Measurements from ENCODE around the gene SLC6A2.

SLC6A2 gene

DNA sequence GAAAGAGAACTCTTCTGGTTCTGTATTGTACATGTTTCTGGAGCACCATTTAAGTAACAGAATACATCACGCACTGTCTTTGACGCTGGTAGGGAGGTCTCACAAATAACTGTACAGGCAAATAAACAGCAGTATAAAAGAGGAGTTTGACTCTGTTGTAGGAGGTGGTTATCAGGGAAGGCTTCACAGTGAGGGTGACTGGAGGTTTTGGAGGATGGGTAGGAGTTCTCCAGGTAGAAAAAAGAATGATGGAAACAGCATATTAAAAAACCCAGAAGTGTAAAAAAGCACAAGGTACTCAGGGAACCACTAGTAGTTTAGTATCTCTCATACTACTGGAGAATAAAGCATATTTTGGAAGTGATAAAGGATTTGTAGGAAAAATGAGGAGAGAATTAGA lies 2.7 kb upstream of the SLC6A2 start:
- TF ChIP-seq, protein P1, sequence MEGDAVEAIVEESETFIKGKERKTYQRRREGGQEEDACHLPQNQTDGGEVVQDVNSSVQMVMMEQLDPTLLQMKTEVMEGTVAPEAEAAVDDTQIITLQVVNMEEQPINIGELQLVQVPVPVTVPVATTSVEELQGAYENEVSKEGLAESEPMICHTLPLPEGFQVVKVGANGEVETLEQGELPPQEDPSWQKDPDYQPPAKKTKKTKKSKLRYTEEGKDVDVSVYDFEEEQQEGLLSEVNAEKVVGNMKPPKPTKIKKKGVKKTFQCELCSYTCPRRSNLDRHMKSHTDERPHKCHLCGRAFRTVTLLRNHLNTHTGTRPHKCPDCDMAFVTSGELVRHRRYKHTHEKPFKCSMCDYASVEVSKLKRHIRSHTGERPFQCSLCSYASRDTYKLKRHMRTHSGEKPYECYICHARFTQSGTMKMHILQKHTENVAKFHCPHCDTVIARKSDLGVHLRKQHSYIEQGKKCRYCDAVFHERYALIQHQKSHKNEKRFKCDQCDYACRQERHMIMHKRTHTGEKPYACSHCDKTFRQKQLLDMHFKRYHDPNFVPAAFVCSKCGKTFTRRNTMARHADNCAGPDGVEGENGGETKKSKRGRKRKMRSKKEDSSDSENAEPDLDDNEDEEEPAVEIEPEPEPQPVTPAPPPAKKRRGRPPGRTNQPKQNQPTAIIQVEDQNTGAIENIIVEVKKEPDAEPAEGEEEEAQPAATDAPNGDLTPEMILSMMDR (IDR thresholded peaks at IDR 0.05; ENCODE audit: low read depth, low read length), result no peak
- Histone ChIP-seq H3K4me1 (peaks cover 32% of the 10 kb centered on the region), H3K27me3 (no peaks in the 10 kb centered on the region), H3K36me3 (peaks cover 20% of the 10 kb centered on the region), H3K4me3 (ENCODE audit: low read depth, low read length) (peak overlapping the region; percentile 38), H3K9me3 (no peaks in the 10 kb centered on the region)
- no peak for DNase-seq

DNA sequence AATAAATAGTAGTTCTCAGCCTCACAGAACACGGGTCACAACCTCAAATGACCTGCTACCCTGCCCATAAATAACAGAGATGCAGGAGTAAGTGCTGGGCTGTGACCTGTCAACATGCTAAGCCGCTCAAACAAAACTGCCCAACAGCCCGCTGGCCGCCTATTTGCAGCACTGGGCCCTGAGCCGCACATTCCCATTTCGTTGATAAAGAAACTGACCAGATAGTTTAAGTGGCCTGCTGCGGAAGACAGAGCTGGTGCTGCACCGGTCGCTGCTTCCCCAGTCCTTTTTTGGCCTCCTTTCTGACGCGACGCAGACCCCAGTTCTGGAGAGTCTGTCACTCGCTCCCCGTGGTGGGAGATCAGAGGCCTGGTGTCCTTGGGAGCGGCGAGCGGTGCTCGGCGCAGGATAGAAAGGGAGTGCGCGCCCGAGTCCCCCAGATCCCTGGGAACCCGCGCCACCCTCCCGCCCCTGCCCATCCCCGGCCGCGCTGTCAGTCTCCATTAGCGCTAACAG lies 349 bp upstream of the SLC6A2 start:
- no peaks in the 10 kb centered on the region for H3K27me3 ChIP-seq
- DNase-seq, result no peak
- peaks cover 33% of the 10 kb centered on the region for H3K4me1 ChIP-seq
- H3K9me3 ChIP-seq, result no peaks in the 10 kb centered on the region
- H3K36me3 ChIP-seq, result peaks cover 44% of the 10 kb centered on the region
- TF ChIP-seq, protein P1 (IDR thresholded peaks at IDR 0.05; ENCODE audit: low read depth, low read length), result no peak
- peak overlapping the region; percentile 84 for H3K4me3 ChIP-seq (ENCODE audit: low read depth, low read length)

DNA sequence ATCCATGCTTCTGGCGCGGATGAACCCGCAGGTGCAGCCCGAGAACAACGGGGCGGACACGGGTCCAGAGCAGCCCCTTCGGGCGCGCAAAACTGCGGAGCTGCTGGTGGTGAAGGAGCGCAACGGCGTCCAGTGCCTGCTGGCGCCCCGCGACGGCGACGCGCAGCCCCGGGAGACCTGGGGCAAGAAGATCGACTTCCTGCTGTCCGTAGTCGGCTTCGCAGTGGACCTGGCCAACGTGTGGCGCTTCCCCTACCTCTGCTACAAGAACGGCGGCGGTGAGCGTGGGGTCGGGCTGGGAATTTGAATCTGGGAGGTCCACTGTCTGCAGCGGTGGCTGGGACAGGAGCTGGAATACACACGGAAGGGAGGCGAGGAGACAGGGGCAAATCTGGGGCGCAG lies 904 bp downstream of the SLC6A2 start:
- TF ChIP-seq, protein P1 (IDR thresholded peaks at IDR 0.05; ENCODE audit: low read depth, low read length), result no peak
- Histone ChIP-seq H3K4me1 (peaks cover 36% of the 10 kb centered on the region), H3K4me3 (ENCODE audit: low read depth, low read length) (peak overlapping the region; percentile 84), H3K36me3 (peaks cover 56% of the 10 kb centered on the region), H3K27me3 (no peaks in the 10 kb centered on the region), H3K9me3 (no peaks in the 10 kb centered on the region)
- peak; percentile 26 for DNase-seq

DNA sequence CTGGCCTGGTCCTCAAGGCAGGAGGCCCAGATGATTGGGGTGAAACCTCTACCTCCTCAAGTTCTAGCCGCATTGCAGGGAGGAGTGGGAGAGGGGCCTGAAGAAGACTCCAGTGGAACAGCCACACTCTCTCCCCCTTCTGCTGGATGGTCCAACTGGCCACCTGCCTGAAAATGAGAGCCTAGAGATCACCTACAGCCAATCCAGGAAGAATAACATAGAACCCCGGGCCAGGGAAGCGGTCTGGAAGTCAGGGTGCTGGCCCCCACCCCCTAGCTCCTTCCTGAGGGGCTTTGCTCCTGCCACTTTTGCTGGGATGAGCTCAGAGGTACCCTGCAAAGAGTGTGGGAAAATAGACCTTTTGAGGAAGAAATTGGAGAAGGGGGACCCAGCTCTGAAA lies 1.8 kb downstream of the SLC6A2 start:
- peaks cover 44% of the 10 kb centered on the region for H3K4me1 ChIP-seq
- peaks cover 64% of the 10 kb centered on the region for H3K36me3 ChIP-seq
- DNase-seq, result no peak
- H3K4me3 ChIP-seq (ENCODE audit: low read depth, low read length), result peak overlapping the region; percentile 84
- TF ChIP-seq, protein P1 (IDR thresholded peaks at IDR 0.05; ENCODE audit: low read depth, low read length), result no peak
- no peaks in the 10 kb centered on the region for H3K9me3 ChIP-seq
- H3K27me3 ChIP-seq, result no peaks in the 10 kb centered on the region

DNA sequence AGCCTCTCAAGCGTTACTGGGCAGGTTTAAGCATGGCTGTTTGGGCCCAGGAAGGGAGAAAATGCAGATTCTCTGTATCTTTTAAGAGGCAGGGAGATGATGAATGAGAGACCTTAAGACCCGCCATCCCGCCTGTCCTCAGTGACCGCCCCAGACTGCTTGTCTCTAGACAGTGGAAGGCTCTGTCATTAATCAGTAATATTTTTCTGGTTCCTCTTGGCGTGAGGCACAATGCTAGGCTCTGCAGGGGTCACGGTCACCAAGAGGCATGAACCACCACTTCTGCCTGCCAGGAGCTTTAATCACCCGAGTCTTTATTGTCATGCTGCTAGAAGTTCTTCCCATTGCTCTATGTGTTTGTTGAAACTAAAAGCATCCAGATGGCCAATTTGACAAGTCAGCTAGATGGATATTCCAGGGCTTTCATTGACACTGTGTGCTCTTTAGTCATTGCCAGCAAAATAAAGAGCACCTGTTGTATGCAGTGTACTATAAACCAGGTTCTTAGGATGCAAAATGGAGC lies 3.2 kb downstream of the SLC6A2 start:
- Histone ChIP-seq H3K4me3 (ENCODE audit: low read depth, low read length) (peak overlapping the region; percentile 84), H3K36me3 (peaks cover 78% of the 10 kb centered on the region), H3K9me3 (no peaks in the 10 kb centered on the region), H3K27me3 (no peaks in the 10 kb centered on the region), H3K4me1 (peaks cover 48% of the 10 kb centered on the region)
- DNase-seq, result no peak
- TF ChIP-seq, protein P1 (IDR thresholded peaks at IDR 0.05; ENCODE audit: low read depth, low read length), result no peak

DNA sequence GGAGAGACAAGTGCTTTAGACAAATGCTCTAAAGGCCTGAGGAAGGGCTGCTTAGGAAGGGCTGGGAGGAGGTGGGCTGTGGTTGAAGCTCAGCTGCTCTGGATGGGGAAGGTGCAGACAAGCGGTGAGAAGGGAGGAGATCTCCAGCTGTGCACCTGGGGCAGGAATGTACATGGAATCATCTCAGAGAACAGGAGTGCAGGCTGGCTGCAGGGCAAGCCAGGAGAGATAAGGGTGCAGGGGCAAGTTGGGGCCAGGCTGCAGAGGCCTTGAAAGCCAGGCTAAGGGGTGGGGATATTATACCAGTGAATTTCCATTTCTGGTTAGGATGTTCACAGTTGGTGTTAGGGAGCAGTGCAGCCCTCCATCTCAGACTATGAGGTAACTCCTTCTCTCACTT lies 4.2 kb downstream of the SLC6A2 start:
- H3K27me3 ChIP-seq, result no peaks in the 10 kb centered on the region
- no peaks in the 10 kb centered on the region for H3K9me3 ChIP-seq
- TF ChIP-seq, protein P1 (IDR thresholded peaks at IDR 0.05; ENCODE audit: low read depth, low read length), result no peak

More for the DNA sequence above, 4.2 kb downstream of the SLC6A2 start:
- Histone ChIP-seq H3K4me1 (peaks cover 43% of the 10 kb centered on the region), H3K4me3 (ENCODE audit: low read depth, low read length) (peak overlapping the region; percentile 84), H3K36me3 (peaks cover 88% of the 10 kb centered on the region)
- DNase-seq, result peak; percentile 41

Data from BE2C (cell line).